ENCODE data around the gene PCNX2.

PCNX2 gene

DNA sequence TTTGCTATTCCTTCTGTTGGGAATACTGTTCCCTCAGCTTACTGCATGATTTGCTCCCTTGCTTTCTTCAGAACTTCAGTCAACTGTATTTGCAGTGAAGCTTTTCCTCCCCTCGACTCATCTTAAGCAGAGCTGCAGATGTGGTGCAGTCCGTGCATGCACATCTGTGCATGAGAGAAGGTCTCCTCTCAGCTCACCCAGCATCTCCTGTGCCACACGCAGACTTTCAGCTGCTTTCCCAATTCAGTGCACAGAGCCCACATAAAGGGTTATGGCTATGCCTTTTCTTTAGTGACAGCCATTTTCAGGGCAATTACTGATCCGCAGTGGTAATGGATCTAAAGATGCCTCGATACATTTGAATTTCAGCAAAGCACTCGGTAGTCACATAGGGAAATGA lies 358.6 kb downstream of the PCNX2 start:
- no peaks in the 10 kb centered on the region for H3K36me3 Mint-ChIP-seq
- DNase-seq, result no peak
- no peak overlapping the region for H3K4me3 Mint-ChIP-seq
- H3K4me1 Mint-ChIP-seq, result no peaks in the 10 kb centered on the region
- CTCF ChIA-PET, result no interaction called here
- no peaks in the 10 kb centered on the region for H3K9me3 Mint-ChIP-seq
- H3K27ac Mint-ChIP-seq, result no peak overlapping the region
- peaks cover 12% of the 10 kb centered on the region for H3K27me3 Mint-ChIP-seq
